ENCODE results near the gene GNG12. TPM values are rescaled to one million over a fixed set of nuclear protein-coding genes. Genes with fewer than 3 reads are reported as not detected.
"Not testable (repeated sequence)": the region's sequence is repeated elsewhere in the genome, so short reads cannot be mapped to it uniquely, and the experiment has no call there.

The GNG12 gene
- total and polyA plus RNA-seq, 4 donors, result 61.3 to 157 (median 78.5) TPM

- H3K27ac ChIP-seq (ENCODE audit: low read depth, low read length); H3K4me1 ChIP-seq (ENCODE audit: control insufficient read depth, insufficient read depth, low read length): not testable (repeated sequence)
These were observed 168.0 kb downstream of the GNG12 start for GRCh38 chr1:67665307-67665706.

GRCh38 chr1:67664048-67664447, 169.2 kb downstream of the GNG12 start:
- H3K36me3 ChIP-seq (ENCODE audit: control insufficient read depth, insufficient read depth, low read length), result no peaks in the 10 kb centered on the region
- H3K27me3 ChIP-seq (ENCODE audit: control insufficient read depth, insufficient read depth, low read length), result no peaks in the 10 kb centered on the region
- no peaks in the 10 kb centered on the region for H3K4me1 ChIP-seq (ENCODE audit: control insufficient read depth, insufficient read depth, low read length)
- H3K27ac ChIP-seq (ENCODE audit: low read depth, low read length), result no peak overlapping the region
- whole genome bisulfite sequencing (ENCODE audit: insufficient coverage), result no CpG with 5 or more reads among the region's 1 CpG
- H3K9me3 ChIP-seq (ENCODE audit: control insufficient read depth, insufficient read depth, low read length), result no peaks in the 10 kb centered on the region
- DNase-seq (ENCODE audit: low read depth in 4 of 6, low spot score in 6 of 6), result no peak
- H3K4me3 ChIP-seq (ENCODE audit: low read depth, low read length), result no peak overlapping the region

More at GRCh38 chr1:67665307-67665706, 168.0 kb downstream of the GNG12 start:
- not testable (repeated sequence) for DNase-seq (ENCODE audit: low read depth in 4 of 6, low spot score in 6 of 6); H3K4me3 ChIP-seq (ENCODE audit: low read depth, low read length); H3K36me3 ChIP-seq (ENCODE audit: control insufficient read depth, insufficient read depth, low read length); H3K9me3 ChIP-seq (ENCODE audit: control insufficient read depth, insufficient read depth, low read length); H3K27me3 ChIP-seq (ENCODE audit: control insufficient read depth, insufficient read depth, low read length)

GRCh38 chr1:67662884-67663283, 170.4 kb downstream of the GNG12 start:
- H3K4me1 ChIP-seq (ENCODE audit: control insufficient read depth, insufficient read depth, low read length), result no peaks in the 10 kb centered on the region
- H3K27me3 ChIP-seq (ENCODE audit: control insufficient read depth, insufficient read depth, low read length), result no peaks in the 10 kb centered on the region
- WGBS (ENCODE audit: insufficient coverage), result no CpG with 5 or more reads among the region's 6 CpGs
- no peaks in the 10 kb centered on the region for H3K36me3 ChIP-seq (ENCODE audit: control insufficient read depth, insufficient read depth, low read length)
- no peak overlapping the region for H3K27ac ChIP-seq (ENCODE audit: low read depth, low read length)
- no peak for DNase-seq (ENCODE audit: low read depth in 4 of 6, low spot score in 6 of 6)
- H3K4me3 ChIP-seq (ENCODE audit: low read depth, low read length), result no peak overlapping the region
- H3K9me3 ChIP-seq (ENCODE audit: control insufficient read depth, insufficient read depth, low read length), result no peaks in the 10 kb centered on the region

GRCh38 chr1:67659229-67659628, 174.0 kb downstream of the GNG12 start:
- no peaks in the 10 kb centered on the region for H3K36me3 ChIP-seq (ENCODE audit: control insufficient read depth, insufficient read depth, low read length)
- no peaks in the 10 kb centered on the region for H3K9me3 ChIP-seq (ENCODE audit: control insufficient read depth, insufficient read depth, low read length)
- WGBS (ENCODE audit: insufficient coverage), result 71% methylated on average over 1 of the region's 2 CpGs
- DNase-seq (ENCODE audit: low read depth in 4 of 6, low spot score in 6 of 6), result no peak
- no peaks in the 10 kb centered on the region for H3K27me3 ChIP-seq (ENCODE audit: control insufficient read depth, insufficient read depth, low read length)
- no peak overlapping the region for H3K27ac ChIP-seq (ENCODE audit: low read depth, low read length)
- no peaks in the 10 kb centered on the region for H3K4me1 ChIP-seq (ENCODE audit: control insufficient read depth, insufficient read depth, low read length)
- H3K4me3 ChIP-seq (ENCODE audit: low read depth, low read length), result no peak overlapping the region

DNA sequence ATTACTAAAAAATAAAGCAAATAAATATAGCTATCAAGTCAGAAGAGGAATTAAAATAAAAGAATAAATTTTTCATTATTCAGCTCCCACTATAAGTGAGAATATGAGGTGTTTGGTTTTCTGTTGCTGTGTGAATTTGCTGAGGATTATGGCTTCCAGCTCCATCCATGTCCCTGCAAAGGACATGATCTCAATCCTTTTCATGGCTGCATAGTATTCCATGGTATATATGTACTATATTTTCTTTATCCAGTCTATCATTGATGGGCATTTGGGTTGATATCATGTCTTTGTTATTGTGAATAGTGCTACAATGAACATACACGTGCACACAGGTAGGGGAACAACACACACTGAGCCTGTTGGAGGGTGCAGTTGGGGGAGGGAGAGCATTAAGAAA, 176.1 kb downstream of the GNG12 start:
- WGBS (ENCODE audit: insufficient coverage), result no CpG with 5 or more reads among the region's 1 CpG
- not testable (repeated sequence) for H3K36me3 ChIP-seq (ENCODE audit: control insufficient read depth, insufficient read depth, low read length); H3K4me1 ChIP-seq (ENCODE audit: control insufficient read depth, insufficient read depth, low read length); H3K4me3 ChIP-seq (ENCODE audit: low read depth, low read length); H3K27me3 ChIP-seq (ENCODE audit: control insufficient read depth, insufficient read depth, low read length); H3K9me3 ChIP-seq (ENCODE audit: control insufficient read depth, insufficient read depth, low read length); H3K27ac ChIP-seq (ENCODE audit: low read depth, low read length); DNase-seq (ENCODE audit: low read depth in 4 of 6, low spot score in 6 of 6)

- no peaks in the 10 kb centered on the region for H3K36me3 ChIP-seq (ENCODE audit: control insufficient read depth, insufficient read depth, low read length)
- H3K4me1 ChIP-seq (ENCODE audit: control insufficient read depth, insufficient read depth, low read length), result no peaks in the 10 kb centered on the region
- H3K9me3 ChIP-seq (ENCODE audit: control insufficient read depth, insufficient read depth, low read length), result no peaks in the 10 kb centered on the region
- no peak for DNase-seq (ENCODE audit: low read depth in 4 of 6, low spot score in 6 of 6)
- no peaks in the 10 kb centered on the region for H3K27me3 ChIP-seq (ENCODE audit: control insufficient read depth, insufficient read depth, low read length)
- H3K4me3 ChIP-seq (ENCODE audit: low read depth, low read length), result no peak overlapping the region
- WGBS (ENCODE audit: insufficient coverage), result no CpG with 5 or more reads among the region's 2 CpGs
- H3K27ac ChIP-seq (ENCODE audit: low read depth, low read length), result no peak overlapping the region
These were observed 177.7 kb downstream of the GNG12 start for GRCh38 chr1:67655581-67655980.

DNA sequence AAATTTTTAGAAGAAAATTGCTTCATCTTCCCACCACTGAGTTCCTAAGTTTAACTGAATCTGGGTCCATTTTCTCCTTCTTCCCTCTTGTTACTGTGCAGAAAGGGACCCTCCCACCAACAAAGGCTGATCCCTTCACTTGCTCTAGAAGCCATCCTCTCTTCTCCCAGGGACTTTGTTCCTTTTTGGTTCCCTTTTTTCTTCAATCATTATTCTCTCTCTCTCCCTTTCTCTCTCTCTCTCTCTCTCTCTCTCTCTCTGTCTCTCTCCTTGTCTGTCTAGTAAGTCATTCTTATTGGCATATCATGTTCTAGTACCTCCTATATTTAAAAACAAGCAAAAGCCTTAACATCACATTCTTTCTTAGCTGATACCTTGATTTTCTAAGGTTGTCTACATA, 180.0 kb downstream of the GNG12 start:
- no peaks in the 10 kb centered on the region for H3K36me3 ChIP-seq (ENCODE audit: control insufficient read depth, insufficient read depth, low read length)
- H3K4me3 ChIP-seq (ENCODE audit: low read depth, low read length), result no peak overlapping the region
- H3K9me3 ChIP-seq (ENCODE audit: control insufficient read depth, insufficient read depth, low read length), result no peaks in the 10 kb centered on the region
- no peaks in the 10 kb centered on the region for H3K27me3 ChIP-seq (ENCODE audit: control insufficient read depth, insufficient read depth, low read length)
- no peak for DNase-seq (ENCODE audit: low read depth in 4 of 6, low spot score in 6 of 6)
- no peaks in the 10 kb centered on the region for H3K4me1 ChIP-seq (ENCODE audit: control insufficient read depth, insufficient read depth, low read length)
- H3K27ac ChIP-seq (ENCODE audit: low read depth, low read length), result no peak overlapping the region

GRCh38 chr1:67652800-67653199, 180.5 kb downstream of the GNG12 start:
- Histone ChIP-seq H3K9me3 (ENCODE audit: control insufficient read depth, insufficient read depth, low read length) (no peaks in the 10 kb centered on the region), H3K4me1 (ENCODE audit: control insufficient read depth, insufficient read depth, low read length) (no peaks in the 10 kb centered on the region), H3K4me3 (ENCODE audit: low read depth, low read length) (no peak overlapping the region), H3K36me3 (ENCODE audit: control insufficient read depth, insufficient read depth, low read length) (no peaks in the 10 kb centered on the region), H3K27ac (ENCODE audit: low read depth, low read length) (no peak overlapping the region), H3K27me3 (ENCODE audit: control insufficient read depth, insufficient read depth, low read length) (no peaks in the 10 kb centered on the region)
- WGBS (ENCODE audit: insufficient coverage), result 100% methylated on average over 1 of the region's 2 CpGs
- no peak for DNase-seq (ENCODE audit: low read depth in 4 of 6, low spot score in 6 of 6)

Small RNA genes within 50 kb of the gene (small RNA-seq; reads per million reads assigned to genes)
- gene RN7SL392P (ENCODE audit: low replicate concordance) (not detected), gene RNU7-80P (ENCODE audit: low replicate concordance) (not detected)

Other genes starting within 250 kb of the GNG12 start
- 10 to 100 TPM in 1 of 2 donors, 1 to 10 TPM in 1; 9.4 to 14.2 TPM for gene GADD45A, start 148.3 kb downstream of the GNG12 start, total RNA-seq
- 10 to 100 TPM; 28.8 to 29.4 TPM for gene GADD45A, start 148.3 kb downstream of the GNG12 start, polyA plus RNA-seq (ENCODE audit: insufficient read length in 2 of 2)
- 1 to 10 TPM; 3.6 to 6.2 TPM for gene DIRAS3, start 217.2 kb upstream of the GNG12 start, total RNA-seq
- gene DIRAS3, start 217.2 kb upstream of the GNG12 start, polyA plus RNA-seq (ENCODE audit: insufficient read length in 2 of 2), result 10 to 100 TPM; 14.6 to 17.2 TPM